ENCODE data around the gene COL28A1. TPM values are rescaled to one million over a fixed set of nuclear protein-coding genes. Genes with fewer than 3 reads are reported as not detected.

The COL28A1 gene
- total and polyA plus RNA-seq, 2 of the 13 experiments (the other 11 are each of a cell fraction or from before 2014, with no cell fraction given) = 0.07 to 0.15 TPM

DNA sequence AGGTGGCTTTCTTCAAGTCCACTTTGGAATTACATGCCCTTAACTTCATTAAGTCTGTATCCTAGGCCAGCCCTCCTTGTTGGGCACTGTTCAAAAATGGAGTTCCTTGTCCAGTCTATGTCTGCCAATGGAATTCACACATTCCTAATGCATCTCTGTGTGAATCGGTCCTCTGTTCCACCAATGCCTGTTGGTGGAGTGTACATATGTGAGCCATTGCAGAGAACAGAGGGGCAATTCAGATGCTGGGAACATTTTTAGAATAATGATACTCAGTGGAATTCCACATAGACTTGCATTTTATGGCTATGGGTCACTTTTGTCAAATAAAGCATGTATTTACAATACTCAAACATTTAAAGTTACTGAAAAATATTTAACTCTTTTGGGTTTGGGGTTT, 108.3 kb downstream of the COL28A1 start (continued):
- TF ChIP-seq, protein P1, sequence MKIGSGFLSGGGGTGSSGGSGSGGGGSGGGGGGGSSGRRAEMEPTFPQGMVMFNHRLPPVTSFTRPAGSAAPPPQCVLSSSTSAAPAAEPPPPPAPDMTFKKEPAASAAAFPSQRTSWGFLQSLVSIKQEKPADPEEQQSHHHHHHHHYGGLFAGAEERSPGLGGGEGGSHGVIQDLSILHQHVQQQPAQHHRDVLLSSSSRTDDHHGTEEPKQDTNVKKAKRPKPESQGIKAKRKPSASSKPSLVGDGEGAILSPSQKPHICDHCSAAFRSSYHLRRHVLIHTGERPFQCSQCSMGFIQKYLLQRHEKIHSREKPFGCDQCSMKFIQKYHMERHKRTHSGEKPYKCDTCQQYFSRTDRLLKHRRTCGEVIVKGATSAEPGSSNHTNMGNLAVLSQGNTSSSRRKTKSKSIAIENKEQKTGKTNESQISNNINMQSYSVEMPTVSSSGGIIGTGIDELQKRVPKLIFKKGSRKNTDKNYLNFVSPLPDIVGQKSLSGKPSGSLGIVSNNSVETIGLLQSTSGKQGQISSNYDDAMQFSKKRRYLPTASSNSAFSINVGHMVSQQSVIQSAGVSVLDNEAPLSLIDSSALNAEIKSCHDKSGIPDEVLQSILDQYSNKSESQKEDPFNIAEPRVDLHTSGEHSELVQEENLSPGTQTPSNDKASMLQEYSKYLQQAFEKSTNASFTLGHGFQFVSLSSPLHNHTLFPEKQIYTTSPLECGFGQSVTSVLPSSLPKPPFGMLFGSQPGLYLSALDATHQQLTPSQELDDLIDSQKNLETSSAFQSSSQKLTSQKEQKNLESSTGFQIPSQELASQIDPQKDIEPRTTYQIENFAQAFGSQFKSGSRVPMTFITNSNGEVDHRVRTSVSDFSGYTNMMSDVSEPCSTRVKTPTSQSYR (CRISPR knock-in tag; IDR thresholded peaks at IDR 0.05; ENCODE audit: borderline replicate concordance) = no peak
- TF ChIP-seq ELF4 (CRISPR knock-in tag; IDR thresholded peaks at IDR 0.05; ENCODE audit: borderline replicate concordance) (no peak), ZNF10 (CRISPR knock-in tag; IDR thresholded peaks at IDR 0.05; ENCODE audit: borderline replicate concordance, low read depth) (no peak), ZNF773 (CRISPR knock-in tag; IDR thresholded peaks at IDR 0.05; ENCODE audit: borderline replicate concordance) (no peak)
- TF ChIP-seq, protein P2, sequence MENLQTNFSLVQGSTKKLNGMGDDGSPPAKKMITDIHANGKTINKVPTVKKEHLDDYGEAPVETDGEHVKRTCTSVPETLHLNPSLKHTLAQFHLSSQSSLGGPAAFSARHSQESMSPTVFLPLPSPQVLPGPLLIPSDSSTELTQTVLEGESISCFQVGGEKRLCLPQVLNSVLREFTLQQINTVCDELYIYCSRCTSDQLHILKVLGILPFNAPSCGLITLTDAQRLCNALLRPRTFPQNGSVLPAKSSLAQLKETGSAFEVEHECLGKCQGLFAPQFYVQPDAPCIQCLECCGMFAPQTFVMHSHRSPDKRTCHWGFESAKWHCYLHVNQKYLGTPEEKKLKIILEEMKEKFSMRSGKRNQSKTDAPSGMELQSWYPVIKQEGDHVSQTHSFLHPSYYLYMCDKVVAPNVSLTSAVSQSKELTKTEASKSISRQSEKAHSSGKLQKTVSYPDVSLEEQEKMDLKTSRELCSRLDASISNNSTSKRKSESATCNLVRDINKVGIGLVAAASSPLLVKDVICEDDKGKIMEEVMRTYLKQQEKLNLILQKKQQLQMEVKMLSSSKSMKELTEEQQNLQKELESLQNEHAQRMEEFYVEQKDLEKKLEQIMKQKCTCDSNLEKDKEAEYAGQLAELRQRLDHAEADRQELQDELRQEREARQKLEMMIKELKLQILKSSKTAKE (CRISPR knock-in tag; IDR thresholded peaks at IDR 0.05; ENCODE audit: borderline replicate concordance) = no peak
- TF ChIP-seq, protein P3, sequence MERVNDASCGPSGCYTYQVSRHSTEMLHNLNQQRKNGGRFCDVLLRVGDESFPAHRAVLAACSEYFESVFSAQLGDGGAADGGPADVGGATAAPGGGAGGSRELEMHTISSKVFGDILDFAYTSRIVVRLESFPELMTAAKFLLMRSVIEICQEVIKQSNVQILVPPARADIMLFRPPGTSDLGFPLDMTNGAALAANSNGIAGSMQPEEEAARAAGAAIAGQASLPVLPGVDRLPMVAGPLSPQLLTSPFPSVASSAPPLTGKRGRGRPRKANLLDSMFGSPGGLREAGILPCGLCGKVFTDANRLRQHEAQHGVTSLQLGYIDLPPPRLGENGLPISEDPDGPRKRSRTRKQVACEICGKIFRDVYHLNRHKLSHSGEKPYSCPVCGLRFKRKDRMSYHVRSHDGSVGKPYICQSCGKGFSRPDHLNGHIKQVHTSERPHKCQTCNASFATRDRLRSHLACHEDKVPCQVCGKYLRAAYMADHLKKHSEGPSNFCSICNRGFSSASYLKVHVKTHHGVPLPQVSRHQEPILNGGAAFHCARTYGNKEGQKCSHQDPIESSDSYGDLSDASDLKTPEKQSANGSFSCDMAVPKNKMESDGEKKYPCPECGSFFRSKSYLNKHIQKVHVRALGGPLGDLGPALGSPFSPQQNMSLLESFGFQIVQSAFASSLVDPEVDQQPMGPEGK (CRISPR knock-in tag; IDR thresholded peaks at IDR 0.05) = no peak

Measured in HepG2 (cell line).